Fibroblast of mammary gland (primary cell): Measurements from ENCODE around the gene PCP4L1.

Experiments
- DNase-seq: peaks from one replicate; pipeline ENCODE4 v3.0.0-alpha.2; 2010; ENCODE audit warnings: low read depth
- H3K4me3 ChIP-seq: 2 replicates; pipeline ENCODE4 v1.5.1; 2011; ENCODE audit warnings: low read depth, mild to moderate bottlenecking, low read length, moderate library complexity; ENCODE audit not compliant: control insufficient read depth
- CTCF ChIP-seq: conservative IDR thresholded peaks from 2 replicates; pipeline ENCODE4 v1.5.1; 2011; ENCODE audit warnings: low read depth, low read length, inconsistent platforms; ENCODE audit not compliant: control insufficient read depth, insufficient read depth

PCP4L1 gene

DNA sequence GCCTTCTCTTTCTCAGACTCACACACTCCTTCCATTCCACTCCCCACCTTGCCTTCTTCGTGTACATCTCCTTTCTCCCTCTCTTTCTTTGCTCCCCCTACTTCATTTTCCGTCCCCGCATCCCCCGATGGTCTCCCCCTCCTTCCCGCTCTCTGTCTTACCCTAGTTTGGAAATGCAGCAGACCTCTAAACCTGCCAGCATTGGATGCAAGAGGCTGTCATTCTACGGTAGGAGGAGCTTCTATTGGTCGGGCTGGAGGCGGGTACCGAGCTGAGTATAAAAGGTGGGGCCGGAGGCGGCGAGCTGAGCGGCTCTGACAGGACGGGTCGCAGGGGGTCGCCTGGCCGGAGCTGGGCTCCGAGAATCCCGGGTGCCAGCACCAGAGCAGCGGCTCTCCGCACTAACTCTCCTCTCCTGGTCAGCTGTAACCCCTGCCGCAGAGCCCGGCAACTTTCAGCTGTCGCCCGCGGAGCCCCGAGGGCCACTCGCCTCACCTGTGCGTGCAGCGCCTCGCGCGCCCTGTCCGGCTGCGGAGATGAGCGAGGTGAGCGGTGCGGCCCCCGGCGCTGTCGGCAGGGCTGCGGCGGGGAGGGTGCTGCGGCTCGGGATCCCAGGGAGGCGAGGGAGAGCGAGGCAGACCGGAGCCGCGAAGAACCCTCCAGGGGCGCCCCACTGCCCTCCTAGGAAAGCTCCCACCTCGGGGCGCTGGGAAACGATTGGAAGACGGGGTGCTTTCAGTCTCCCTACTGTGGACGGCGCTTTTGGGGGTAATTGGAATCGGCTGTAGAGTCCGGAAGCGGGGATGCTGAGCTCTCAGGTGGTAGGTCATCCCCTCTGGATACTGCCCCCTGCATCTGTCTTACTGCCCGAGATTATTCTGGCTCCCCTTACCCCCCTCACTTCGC is at the start of gene PCP4L1:
Gene PCP4L1 (plus strand): TSS at position 307 of the 906 bp plus-strand sequence. CDS start 230 bp downstream, at position 537.
- TF ChIP-seq CTCF, result no peak
- peak; percentile 48 for DNase-seq
- peak within 1 kb of the TSS; percentile 35 for H3K4me3 ChIP-seq

GRCh38 chr1:161209790-161210409 is 48.6 kb upstream of the PCP4L1 start:
- DNase-seq, result peak; percentile 75
- peak; percentile 92 for TF ChIP-seq CTCF
- H3K4me3 ChIP-seq, result no peak overlapping the region

- TF ChIP-seq CTCF, result no peak
Observed at GRCh38 chr1:161214369-161214768, 44.2 kb upstream of the PCP4L1 start.

GRCh38 chr1:161215076-161215475 is 43.5 kb upstream of the PCP4L1 start, which contains the start of gene FCER1G:
TSS of gene FCER1G (plus strand) at chr1:161215295. CDS start at chr1:161215322, 27 bp downstream.
- DNase-seq, result no peak
- no peak within 1 kb of the TSS for H3K4me3 ChIP-seq
- TF ChIP-seq CTCF, result no peak

More at GRCh38 chr1:161214369-161214768, 44.2 kb upstream of the PCP4L1 start:
- no peak for DNase-seq
- H3K4me3 ChIP-seq, result no peak overlapping the region

GRCh38 chr1:161216945-161217712 is 41.4 kb upstream of the PCP4L1 start:
- DNase-seq, result peak; percentile 97
- no peak for TF ChIP-seq CTCF
- peak overlapping the region; percentile 19 for H3K4me3 ChIP-seq

DNA sequence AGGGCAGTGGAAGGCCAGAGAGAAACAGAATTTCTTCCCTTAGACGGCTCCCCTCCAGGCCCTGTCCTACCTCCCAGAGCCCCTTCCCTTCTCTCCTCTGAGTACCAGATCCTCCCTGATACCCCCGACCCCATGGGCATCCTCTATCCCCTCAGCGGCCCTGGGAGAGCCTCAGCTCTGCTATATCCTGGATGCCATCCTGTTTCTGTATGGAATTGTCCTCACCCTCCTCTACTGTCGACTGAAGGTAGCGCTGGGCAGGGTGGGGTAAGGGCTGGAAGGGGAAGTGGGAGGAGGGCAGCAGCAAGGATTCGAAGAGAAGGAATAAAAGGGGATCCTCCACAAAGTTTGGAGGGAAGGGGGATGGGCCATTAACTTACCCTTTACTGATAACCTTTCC is 40.7 kb upstream of the PCP4L1 start:
- no peak for DNase-seq
- no peak overlapping the region for H3K4me3 ChIP-seq
- no peak for TF ChIP-seq CTCF
